ENCODE data around the gene DIS3L2.
"Not testable (repeated sequence)": the region's sequence is repeated elsewhere in the genome, so short reads cannot be mapped to it uniquely, and the experiment has no call there.

DIS3L2 gene

DNA sequence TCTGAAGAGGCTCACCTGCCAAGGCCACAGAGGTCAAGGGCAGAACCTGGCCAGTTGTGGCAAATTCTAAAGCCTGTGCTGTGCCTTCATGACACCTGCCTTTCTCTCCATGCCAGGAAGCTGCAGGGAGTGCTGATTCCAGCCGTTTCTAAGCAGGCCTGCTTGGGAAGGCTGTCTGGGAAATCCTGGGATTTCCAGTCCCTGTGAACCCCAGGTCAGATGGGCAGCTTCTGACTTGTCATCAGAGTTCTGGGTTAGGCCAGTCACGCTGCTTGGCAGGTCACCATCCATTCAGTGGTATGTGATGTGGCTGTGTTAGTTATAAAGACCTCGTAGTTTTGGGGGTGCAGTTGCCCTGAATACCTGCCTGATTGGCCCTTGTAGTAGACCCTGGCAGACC, 346.3 kb downstream of the DIS3L2 start:
- DNase-seq: no peak

DNA sequence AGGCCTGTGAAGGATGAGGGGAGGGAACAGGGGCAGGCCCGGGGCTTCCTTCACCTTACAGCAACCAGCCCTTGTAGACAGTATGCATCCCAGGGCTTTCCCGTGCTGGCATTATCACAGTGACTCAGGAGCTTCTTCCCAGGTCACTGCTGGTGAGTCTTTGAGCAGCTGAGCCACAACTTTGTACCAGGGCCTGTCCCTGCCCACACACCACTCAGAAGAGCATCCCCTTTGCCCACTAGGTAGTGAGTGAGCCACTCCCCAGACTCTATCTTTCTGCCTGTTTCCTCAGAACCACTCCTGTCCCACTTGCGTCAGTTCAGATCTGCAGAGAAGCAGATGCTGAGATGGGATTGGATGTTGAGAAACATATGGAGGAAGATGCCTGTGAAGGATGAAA, 347.5 kb downstream of the DIS3L2 start:
- no peak for DNase-seq

DNA sequence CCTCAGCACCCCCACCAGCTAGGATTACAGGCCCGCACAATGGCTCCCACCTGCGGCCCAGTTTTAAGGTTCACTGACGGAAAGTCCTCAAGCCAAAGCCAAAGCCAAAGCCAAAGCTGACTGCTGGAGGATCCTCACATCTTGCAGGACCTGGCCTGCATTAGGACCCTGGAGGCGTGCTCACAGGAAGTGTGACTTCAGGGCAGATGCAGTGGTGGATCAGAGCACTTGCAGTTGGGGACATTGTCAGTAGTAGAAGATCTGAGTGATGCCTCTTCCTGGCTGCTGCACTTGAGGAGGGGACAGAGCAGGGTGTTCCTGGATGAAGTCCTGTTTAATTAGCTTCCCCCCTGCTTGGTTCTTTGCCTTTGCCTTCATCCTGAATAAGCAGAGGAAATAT, 348.1 kb downstream of the DIS3L2 start:
- DNase-seq: no peak

DNA sequence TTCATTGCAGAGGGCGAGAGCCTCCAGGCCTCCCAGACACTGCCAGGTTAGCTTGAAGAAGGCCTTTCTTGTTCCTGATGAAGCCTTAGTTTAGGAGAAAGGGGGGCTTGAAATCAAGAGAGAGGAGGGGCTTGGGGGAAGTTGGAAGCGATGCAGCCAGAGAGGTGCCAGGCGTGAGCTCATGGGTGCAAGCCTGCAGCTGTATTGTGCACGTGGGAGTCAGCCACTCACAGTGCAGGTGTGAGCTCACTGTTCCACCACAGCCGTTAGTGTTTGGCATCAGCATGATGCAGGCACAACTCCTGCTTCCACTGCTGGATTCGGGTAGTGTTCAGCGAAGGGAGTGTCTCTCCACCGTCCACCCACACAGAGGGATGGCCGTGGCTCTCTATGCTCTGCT, 348.6 kb downstream of the DIS3L2 start:
- DNase-seq: no peak

DNA sequence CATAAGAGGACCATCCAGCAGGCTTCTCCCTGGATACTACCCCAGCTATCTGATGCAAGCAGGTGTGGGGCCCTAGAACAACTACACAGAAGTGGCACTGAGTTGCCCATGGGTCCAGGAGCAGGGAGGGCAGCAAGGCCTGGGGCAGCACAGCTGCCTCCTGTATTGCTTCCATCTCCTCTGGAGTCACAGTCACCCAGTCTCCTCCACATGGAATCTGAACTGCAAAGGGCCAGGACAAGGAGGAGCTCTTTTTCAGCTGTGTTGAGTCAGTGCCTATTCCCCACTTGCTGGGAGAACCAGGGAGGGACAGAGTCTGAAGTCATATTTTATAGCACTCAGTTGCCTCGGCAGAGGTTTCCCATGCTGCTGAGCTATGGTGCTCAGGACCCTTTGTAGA, 349.2 kb downstream of the DIS3L2 start:
- no peak for DNase-seq

DNA sequence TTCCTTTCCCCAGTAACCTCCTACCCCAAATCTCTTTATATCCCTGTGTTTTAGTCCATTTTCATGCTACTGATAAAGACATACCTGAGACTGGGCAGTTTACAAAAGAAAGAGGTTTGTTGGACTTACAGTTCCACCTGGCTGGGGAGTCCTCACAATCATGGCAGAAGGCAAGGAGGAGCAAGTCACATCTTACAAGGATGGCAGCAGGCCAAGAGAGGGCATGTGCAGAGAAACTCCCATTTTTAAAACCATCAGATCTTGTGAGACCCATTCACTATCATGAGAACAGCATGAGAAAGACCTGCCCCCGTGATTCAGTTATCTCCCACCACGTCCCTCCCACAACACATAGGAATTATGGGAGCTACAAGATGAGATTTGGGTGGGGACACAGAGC, 352.1 kb downstream of the DIS3L2 start:
- DNase-seq: not testable (repeated sequence)

DNA sequence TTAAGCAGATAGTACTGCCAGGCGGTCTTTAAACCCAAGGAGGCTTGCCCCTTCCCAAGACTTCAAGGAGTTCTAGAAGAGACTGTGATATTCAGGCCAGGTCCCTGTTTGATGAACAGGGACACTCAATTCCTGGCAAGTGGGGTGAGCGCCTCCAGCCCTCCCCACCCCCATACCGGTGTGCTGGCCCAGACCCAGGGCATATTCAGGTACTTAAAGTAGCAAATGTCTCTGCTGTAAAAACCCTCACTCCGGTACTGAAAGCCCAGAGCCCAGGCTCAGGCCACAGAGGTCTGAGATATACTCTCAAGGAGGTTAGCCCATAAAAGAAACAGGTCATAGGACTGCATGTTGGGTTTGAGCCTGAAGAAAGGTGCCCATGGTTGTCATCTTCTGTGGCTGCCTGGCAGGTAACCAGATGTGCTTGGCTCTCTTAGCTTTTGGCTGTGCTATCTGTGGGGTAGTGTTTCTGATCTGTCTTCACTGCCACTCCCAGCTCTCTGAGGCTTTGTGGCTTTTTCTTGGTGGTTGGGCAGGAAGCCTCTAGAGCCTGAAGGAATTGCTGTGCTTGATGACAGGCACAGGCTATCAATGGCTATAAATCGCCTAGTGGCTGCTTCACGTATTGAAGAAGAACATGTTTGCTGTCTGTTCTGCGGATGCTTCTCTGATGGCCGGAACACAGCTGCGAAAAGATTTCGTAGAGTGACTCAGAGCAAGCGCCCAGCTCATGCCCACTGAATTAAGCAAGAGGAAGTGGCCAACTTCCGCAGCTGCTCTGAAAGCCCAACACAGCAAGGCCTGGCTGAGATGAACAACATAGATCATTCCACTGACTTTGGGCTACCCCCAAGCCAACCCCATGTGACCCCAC, 353.8 kb downstream of the DIS3L2 start:
- DNase-seq: no peak

DNA sequence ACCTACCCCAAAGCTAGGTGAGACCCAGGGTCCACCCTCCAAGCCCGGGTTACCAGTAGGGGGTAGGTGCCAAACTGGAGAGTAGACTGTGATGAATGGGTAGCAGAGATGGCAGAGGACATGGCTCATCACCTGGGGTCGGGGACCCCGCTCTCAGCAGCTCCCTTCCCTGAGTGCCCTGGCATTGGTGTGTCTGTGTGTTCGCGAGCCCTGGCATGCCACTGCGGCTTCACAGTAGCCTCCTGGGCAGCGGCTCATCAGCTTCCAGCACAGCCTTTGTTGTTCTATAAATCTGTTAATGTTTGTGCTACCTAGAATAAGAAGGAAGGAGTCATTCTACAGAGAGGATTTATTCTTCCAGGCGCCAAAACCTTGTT, 354.4 kb downstream of the DIS3L2 start:
- no peak for DNase-seq

DNA sequence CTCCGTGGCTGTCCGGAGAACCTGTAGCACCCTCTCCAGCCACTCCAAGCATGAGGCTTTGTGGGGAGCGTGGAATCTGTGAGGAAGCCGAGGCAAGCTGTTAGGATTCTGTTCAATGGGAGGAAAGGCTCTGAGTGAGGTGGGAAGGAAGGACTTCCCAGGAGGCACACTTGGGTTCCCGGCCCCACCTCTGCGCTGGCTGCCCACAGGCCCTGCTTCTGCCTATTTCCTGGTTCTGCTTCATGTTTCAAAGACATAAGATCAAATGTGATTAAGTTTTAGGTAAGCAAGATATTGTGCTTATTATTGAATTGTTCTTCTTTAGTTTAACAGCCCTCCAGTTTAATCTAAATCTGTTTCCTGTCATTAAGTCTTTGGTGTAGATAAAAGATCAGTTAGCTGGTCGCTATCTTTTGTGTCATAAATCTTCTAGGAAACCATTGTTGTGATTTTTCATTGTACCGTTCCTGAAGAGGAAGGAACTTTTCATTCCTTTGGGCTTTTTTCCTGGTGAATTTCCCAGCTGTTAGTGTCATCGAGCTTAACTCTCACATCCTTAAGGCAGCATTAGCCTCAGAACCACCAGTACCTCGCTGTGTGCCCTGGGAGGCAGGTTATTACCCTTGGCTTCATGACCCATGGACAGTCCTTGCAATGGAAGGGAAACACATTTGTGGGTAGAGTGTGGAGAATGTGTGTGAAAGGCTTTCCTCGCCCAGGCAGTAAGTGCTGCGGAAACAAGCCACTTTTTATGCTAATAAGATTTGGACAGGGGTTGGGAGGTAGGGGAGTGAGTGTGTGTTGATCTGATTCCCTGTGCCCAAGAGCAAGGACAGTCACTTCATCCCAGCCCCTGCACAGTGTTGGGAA, 355.2 kb downstream of the DIS3L2 start:
- DNase-seq: no peak

DNA sequence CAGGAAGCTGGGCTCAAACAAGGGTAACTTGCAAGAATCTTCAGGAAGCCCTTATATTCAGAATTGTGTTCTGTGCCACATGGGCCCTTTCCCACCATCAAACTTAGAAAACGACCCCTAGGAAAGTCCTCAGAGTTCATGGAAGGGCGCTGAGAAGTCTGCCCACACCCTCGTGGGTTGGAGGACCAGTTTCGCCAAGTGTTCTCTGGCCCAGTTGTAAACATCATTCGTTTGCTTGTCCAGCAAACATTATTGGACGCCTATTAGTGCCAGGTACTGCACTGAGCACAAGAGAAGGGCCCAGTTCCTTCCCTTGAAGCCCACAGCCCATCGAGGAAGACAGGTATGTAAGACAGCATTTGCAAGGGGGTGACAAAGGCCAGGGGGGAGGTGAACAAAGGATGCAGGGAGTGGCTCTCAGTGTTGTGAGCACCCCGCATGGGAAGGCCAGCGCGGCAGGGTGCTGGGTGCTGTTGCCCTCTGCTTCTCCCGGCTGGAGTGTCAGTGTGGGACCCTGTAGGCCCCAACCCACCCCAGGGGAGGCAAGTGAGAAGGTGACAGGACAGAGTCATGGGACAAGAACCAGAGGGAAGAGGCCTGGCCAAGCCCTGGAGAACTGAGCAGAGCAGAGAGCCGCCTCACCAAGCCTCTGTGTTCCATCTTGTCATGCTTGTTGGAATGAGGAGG, 356.8 kb downstream of the DIS3L2 start:
- no peak for DNase-seq

DNA sequence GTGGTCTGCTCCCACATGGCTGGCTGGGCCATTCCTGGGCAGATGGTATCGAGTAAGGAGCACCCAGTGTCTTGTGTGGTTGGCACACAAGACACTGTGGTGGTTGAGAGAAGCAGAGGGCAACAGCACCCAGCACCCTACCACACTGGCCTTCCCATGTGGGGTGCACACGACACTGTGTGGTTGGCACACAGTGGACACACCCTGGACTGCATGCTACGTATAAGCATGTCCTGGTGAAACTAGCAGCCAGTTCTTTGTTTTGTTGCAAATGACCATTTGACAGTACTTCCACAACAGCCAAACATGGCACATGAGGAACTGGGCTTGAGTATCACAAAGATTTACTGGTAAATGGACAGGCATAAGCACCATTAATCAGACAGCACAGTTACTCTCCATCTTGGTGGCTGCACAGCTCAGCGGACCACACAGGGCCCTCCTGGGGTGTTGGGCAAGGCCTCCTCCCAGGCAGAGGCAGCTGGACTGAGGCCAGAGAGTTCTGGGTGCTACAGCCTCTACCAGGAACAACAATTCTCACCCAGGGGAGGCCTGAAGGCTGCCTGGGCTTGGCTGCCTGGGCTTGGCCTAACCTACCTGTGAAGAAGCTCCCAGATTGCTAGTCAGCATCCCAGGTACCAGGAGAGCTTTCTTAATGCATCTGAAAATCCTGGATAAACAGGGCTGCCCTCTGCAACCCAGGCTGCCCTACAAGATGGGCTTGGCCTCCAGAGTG, 357.7 kb downstream of the DIS3L2 start:
- no peak for DNase-seq

DNA sequence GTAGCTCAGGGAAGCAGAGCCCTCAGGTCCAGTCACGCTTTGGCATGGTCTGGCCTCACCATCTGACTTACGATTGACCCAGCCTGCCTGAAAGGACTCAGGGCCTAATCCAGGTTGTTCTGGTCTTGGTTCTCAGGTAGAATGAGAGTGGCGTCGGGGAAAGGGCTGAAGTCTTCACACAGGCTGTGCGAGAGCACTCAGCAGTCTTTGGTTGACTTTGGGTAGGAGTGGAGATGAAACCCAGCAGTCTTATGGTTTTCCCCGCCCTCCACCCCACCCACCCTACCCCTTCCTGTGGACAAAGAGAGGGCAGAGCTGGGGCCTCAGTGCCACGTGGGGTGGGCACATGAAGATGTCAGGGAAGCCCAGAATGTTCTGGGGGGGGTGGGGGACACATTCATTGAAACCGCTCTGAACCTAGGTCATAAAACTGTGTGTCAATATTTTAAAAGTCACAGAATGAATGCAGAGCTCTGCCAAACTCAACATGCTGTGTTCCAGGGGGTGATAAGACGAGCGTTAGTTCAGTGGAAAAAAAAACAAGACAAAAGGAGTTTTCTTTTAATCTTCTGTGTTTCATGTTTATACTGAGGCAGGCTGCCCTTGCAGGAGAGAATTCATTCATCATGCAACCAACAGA, 358.4 kb downstream of the DIS3L2 start:
- DNase-seq: no peak

DNA sequence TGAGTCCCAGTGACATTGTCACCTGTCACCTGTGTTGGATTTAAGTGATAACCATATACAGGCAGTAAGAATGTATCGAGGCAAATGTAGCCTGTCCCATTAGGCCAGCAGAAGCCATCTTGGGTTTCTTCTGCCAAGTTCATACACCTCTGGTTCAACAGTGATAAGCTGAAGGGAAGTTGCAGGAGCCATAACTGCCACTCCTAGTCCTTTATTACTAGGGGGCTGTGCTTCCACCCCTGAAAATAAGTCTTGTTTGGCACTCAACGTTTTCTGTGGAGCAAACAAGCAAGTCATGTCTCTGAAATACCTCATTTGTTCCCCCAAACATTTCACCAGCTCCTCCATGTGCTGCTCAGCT, 358.9 kb downstream of the DIS3L2 start:
- DNase-seq: no peak

DNA sequence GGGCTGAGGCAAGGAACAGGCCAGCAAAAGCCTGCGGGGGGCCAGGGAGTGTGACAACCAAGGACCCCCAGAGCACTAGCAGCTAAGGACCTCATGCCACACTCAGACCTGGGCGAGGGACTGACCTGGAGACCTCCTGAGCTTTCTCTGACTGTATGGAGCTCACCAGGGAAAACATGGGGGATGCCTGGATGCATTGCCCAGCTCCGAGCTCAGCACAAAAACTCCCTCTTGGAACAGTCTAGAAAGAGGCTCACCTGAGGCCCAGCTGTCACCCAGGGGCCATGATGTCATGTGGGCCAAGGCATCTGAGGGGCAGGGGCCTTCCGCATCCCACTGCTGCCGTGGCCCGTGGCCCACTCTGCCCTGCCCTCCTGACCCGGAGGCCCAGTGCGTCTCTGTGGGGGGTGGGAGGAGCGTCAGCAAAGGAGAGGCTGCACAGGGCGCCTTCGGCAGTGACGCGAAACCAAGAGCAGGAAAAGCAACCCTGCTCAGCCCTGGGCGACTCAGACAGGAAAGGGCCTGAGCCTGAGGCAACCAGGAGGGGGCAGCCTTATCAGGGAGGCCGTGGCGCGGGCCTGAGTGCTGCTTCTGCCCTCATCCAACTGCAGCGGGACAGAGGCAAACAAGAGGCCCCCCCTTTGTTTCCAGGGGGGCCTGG, 359.8 kb downstream of the DIS3L2 start:
- DNase-seq: no peak

DNA sequence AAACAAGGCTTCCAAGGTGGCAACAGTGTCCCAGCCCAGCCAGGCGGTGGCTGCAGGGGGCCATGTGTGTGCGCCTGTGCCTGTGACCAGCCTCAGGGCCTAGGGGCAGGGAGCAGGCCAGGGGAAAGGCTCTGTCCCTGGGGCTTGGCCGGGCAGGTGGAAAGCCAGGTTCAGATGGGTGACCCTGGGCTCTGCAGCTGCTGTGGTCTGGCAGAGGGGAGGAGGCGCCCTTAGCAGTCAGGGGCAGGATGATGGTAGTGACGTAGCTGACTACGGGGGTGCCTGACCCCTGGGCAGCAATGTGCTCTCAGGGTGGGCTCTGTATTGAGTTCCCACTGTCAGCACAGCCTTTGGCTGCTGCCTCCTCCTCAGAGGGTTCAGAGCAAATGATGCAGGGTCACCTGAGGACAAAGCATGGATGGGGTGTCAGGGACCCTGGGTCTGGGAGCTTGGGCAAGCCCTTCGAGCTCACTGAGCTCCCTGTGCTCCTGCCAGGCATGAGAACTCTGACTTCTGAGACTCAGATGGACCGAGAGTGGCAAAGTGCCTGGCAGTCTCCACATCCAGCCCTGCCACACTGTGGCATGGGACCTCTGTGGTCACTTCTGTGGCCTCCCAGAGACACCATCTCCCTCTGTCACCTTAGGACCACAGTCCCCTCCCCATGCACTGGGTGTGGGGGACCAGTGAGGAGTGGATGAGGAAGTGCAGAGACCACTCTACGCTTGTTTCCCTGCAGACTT, 360.5 kb downstream of the DIS3L2 start:
- no peak for DNase-seq

DNA sequence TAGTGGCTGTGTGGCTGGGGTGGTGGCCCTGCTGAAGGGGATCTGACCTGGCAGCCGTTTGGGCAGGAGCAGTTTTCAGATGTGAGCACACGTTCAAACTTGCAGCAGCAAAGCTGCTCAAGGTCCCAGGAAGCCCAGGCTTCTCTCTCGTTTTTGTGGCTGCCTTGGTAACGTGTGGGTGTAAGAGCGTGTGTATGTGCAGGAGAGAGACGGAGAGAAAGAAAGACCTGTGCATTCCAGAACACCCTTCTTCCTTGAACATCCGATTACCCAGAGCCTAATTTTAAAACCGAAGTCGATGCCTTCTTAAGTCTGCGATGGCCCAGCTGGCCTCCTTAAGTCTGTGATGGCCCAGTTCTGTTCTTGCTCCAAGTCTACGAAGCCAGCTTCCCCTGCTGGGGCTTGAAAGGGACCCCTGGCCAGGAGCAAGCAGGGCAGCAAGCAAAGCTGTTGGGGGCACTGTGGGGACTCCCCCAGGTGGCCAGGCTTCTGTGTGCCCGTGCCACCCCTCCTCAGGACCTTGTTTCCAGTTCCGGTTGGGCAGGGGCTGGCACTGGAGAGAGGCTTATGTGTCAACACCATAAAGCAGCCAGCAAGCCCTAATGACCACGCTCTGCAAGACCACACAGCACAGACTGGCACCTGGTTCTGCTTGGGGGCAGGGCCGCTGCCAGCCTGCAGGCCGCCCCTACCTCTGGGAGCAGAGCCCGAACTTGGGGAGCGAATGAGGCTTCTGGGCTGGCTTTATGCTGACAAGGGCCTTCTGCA, 361.2 kb downstream of the DIS3L2 start:
- no peak for DNase-seq

DNA sequence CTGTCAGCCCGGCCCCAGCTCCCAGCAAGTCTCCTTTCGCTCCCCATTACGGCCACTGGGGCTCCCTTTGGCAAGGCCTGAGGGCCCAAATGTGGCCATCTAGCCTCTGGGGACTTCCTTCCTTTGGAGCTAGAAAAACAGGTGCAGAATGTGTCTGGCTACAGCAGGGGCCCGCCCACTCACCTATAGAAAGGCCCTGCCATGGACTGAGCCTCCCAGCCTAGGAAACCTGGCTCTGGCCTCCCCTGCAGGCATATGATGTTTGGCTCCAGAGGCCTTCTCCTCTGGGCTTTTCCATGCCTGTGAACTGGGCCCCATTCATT, 361.8 kb downstream of the DIS3L2 start:
- no peak for DNase-seq

DNA sequence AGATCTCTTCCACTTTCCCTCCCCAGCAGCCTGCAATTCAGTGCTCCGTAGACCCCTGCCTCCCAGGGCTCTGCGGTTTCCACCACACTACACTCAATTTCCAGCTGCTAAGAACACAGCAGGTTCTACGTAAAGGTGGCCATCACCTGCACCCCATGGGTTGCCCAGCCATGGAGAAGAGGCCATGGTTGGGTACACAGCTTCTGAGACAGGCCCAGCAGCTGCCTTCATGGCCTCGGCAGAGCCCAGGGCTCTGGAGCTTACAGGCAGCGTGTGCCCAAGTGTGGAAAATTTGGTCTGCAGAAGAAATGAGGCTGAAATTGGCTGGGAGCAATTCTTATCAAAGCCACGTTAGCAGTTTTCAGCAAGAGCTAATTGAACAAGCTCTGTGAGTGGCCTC, 362.5 kb downstream of the DIS3L2 start:
- DNase-seq: not testable (repeated sequence)

DNA sequence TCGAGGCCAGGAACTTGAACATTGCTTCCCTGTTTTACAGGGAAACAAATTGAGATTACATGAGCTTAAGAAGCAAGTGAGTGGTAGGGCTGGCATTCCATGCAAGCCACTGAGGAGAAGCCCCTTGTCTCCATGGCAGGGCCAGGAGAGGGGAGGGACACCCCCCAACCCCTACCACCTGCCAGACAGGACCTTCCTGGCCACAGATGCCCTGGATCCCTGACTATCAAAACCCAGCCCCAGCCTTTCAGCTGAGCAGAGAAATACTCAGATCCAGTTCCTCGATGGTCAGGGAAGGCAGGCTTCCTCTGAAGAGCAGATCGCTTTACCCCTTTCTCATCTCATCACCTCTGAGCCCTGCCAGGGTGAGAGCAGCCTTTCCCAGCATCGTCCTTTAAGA, 363.3 kb downstream of the DIS3L2 start:
- DNase-seq: no peak
